GM18508 (cell line): Measurements from ENCODE around the gene ATXN7L1.
"Not testable (repeated sequence)": the region's sequence is repeated elsewhere in the genome, so short reads cannot be mapped to it uniquely, and the experiment has no call there.

Experiments used
- ATAC-seq: cut with Tn5 transposase; IDR thresholded peaks from one replicate; pipeline ENCODE4 v1.9.1; 2021; ENCODE audit warnings: moderate number of reproducible peaks; ENCODE audit not compliant: insufficient read depth, unreplicated experiment

ATXN7L1 gene

GRCh38 chr7:105892387-105892786 lies 16.0 kb upstream of the ATXN7L1 start:
- ATAC-seq, result no peak

- no peak for ATAC-seq
Measured at GRCh38 chr7:105890290-105890997, 14.0 kb upstream of the ATXN7L1 start.

GRCh38 chr7:105887569-105888189 lies 11.3 kb upstream of the ATXN7L1 start:
- ATAC-seq, result no peak

- ATAC-seq, result no peak
Measured at GRCh38 chr7:105886776-105887175, 10.4 kb upstream of the ATXN7L1 start.

GRCh38 chr7:105885387-105886111 lies 9.2 kb upstream of the ATXN7L1 start:
- ATAC-seq, result no peak

GRCh38 chr7:105883179-105883578 lies 6.8 kb upstream of the ATXN7L1 start:
- ATAC-seq, result not testable (repeated sequence)

- ATAC-seq, result no peak
Measured at GRCh38 chr7:105881439-105881838, 5.0 kb upstream of the ATXN7L1 start.

- ATAC-seq, result no peak
Measured at GRCh38 chr7:105880571-105881330, 4.4 kb upstream of the ATXN7L1 start.

GRCh38 chr7:105879782-105880181 lies 3.4 kb upstream of the ATXN7L1 start:
- ATAC-seq, result no peak

GRCh38 chr7:105878746-105879605 lies 2.6 kb upstream of the ATXN7L1 start:
- no peak for ATAC-seq

- ATAC-seq, result no peak
Measured at GRCh38 chr7:105877736-105878135, 1.3 kb upstream of the ATXN7L1 start.

- no peak for ATAC-seq
Measured at GRCh38 chr7:105876964-105877601, 684 bp upstream of the ATXN7L1 start.

GRCh38 chr7:105875505-105875904 lies 894 bp downstream of the ATXN7L1 start:
- ATAC-seq, result no peak

GRCh38 chr7:105874055-105874454 lies 2.3 kb downstream of the ATXN7L1 start:
- no peak for ATAC-seq

GRCh38 chr7:105872491-105872890 lies 3.9 kb downstream of the ATXN7L1 start:
- no peak for ATAC-seq

- ATAC-seq, result no peak
Measured at GRCh38 chr7:105871142-105871541, 5.3 kb downstream of the ATXN7L1 start.

GRCh38 chr7:105866102-105866801 lies 10.1 kb downstream of the ATXN7L1 start:
- ATAC-seq, result no peak

GRCh38 chr7:105863876-105864275 lies 12.5 kb downstream of the ATXN7L1 start:
- ATAC-seq, result no peak

GRCh38 chr7:105862770-105863169 lies 13.6 kb downstream of the ATXN7L1 start:
- ATAC-seq, result no peak
